B cell (primary cell): ENCODE results near the gene MCRIP2. TPM values are rescaled to one million over a fixed set of nuclear protein-coding genes. Genes with fewer than 3 reads are reported as not detected.

Experiments used
- ATAC-seq: fragments of 200-7000 bp; cut with Tn5 transposase; one replicate; pipeline ENCODE4 v1.10.0; 2021; ENCODE audit warnings: low read depth, mild to moderate bottlenecking, moderate number of reproducible peaks, moderate library complexity
- CTCF ChIA-PET: fragments of 350-600 bp; sonication (Branson Sonifier 250); formaldehyde crosslinking; loops from one replicate; lab custom pipeline; 2021; ENCODE audit warnings: antibody characterized with exemption, inconsistent platforms; lab: Charles Lee
- POLR2A ChIA-PET: fragments of 350-600 bp; sonication (Branson Sonifier 250); formaldehyde crosslinking; loops from one replicate; lab custom pipeline; 2021; ENCODE audit warnings: antibody characterized with exemption; lab: Charles Lee
- DNase-seq: peaks from one replicate; pipeline ENCODE4 v3.0.0; 2013
- H2AFZ ChIP-seq: 2 replicates; pipeline ENCODE4 v1.6.1; 2012; ENCODE audit warnings: mild to moderate bottlenecking, low read depth, low read length; ENCODE audit not compliant: insufficient read depth, poor library complexity, severe bottlenecking
- H3K27ac ChIP-seq, 2 donors: 1 replicate in 1 of 2; 2 replicates in 1 of 2; pipeline ENCODE4 v1.5.1; 2012 to 2013; ENCODE audit warnings: low read length in 2 of 2, mild to moderate bottlenecking in 2 of 2, moderate library complexity in 1 of 2
- H3K27me3 ChIP-seq, 4 experiments: fragments of 200-600 bp in 1 of 4; sonication (generic) in 1 of 4; replicated peaks in 1 of 4; 1 replicate in 2 of 4; 2 replicates in 2 of 4; pipeline versions ENCODE4 v1.6.1 to v1.7.0; 2013 to 2016; ENCODE audit warnings: low read length in 3 of 4, mild to moderate bottlenecking in 2 of 4, mixed read lengths in 1 of 4, moderate library complexity in 1 of 4; ENCODE audit not compliant: insufficient read depth in 4 of 4, control insufficient read depth in 3 of 4; ENCODE audit errors: control extremely low read depth in 1 of 4
- H3K36me3 ChIP-seq, 2 experiments: replicated peaks in 1 of 2; 1 replicate in 1 of 2; 2 replicates in 1 of 2; pipeline versions ENCODE4 v1.6.1 to v1.7.1; 2013; ENCODE audit warnings: low read length in 1 of 2; ENCODE audit not compliant: insufficient read depth in 2 of 2, control insufficient read depth in 1 of 2; ENCODE audit errors: control extremely low read depth in 1 of 2, extremely low read depth in 1 of 2
- H3K4me1 ChIP-seq, 2 donors: fragments of 200-600 bp in 1 of 2; sonication (generic) in 1 of 2; 1 replicate in 1 of 2; 2 replicates in 1 of 2; pipeline versions ENCODE4 v1.5.1 to v1.6.1; 2013 to 2017; ENCODE audit warnings: low read length in 2 of 2; ENCODE audit not compliant: control insufficient read depth in 2 of 2, insufficient read depth in 2 of 2
- H3K4me2 ChIP-seq: replicated peaks from 2 replicates; pipeline ENCODE3; 2012; ENCODE audit warnings: mild to moderate bottlenecking, low read depth, low read length; ENCODE audit not compliant: poor library complexity, severe bottlenecking
- H3K4me3 ChIP-seq, 5 experiments: fragments of 200-600 bp in 1 of 5; sonication (generic) in 1 of 5; 1 replicate in 3 of 5; 2 replicates in 2 of 5; pipeline versions ENCODE4 v1.5.1 to v1.7.0; 2011 to 2016; ENCODE audit warnings: low read length in 4 of 5, mild to moderate bottlenecking in 4 of 5, low read depth in 2 of 5, control low read depth in 1 of 5, moderate library complexity in 1 of 5; ENCODE audit not compliant: insufficient read depth in 1 of 5; ENCODE audit errors: control extremely low read depth in 1 of 5, extremely low read depth in 1 of 5
- H3K79me2 ChIP-seq: fragments of 200-600 bp; sonication (generic); one replicate; pipeline ENCODE4 v1.6.0; 2016; ENCODE audit warnings: low read length; ENCODE audit not compliant: control insufficient read depth, insufficient read depth
- H3K9ac ChIP-seq: fragments of 200-600 bp; sonication (generic); 2 replicates; pipeline ENCODE4 v1.6.1; 2017; ENCODE audit warnings: mild to moderate bottlenecking, low read length, moderate library complexity
- H3K9me3 ChIP-seq, 3 donors: one replicate each; pipeline versions ENCODE4 v1.6.1 to v1.7.1; 2013; ENCODE audit warnings: low read length in 2 of 3; ENCODE audit not compliant: control insufficient read depth in 2 of 3, insufficient read depth in 1 of 3; ENCODE audit errors: control extremely low read depth in 1 of 3
- H4K20me1 ChIP-seq: 2 replicates; pipeline ENCODE4 v1.6.0; 2012; ENCODE audit warnings: mild to moderate bottlenecking, low read length; ENCODE audit not compliant: insufficient read depth, control insufficient read depth, poor library complexity, severe bottlenecking
- H3K27ac Mint-ChIP-seq: one replicate; pipeline ENCODE4 v1.8.0; 2021; ENCODE audit warnings: mixed read lengths
- H3K27me3 Mint-ChIP-seq: one replicate; pipeline ENCODE4 v1.8.0; 2021; ENCODE audit warnings: mixed read lengths
- H3K4me1 Mint-ChIP-seq: one replicate; pipeline ENCODE4 v1.8.0; 2021; ENCODE audit warnings: mixed read lengths
- H3K4me3 Mint-ChIP-seq: one replicate; pipeline ENCODE4 v1.8.0; 2021; ENCODE audit warnings: mixed read lengths
- H3K9me3 Mint-ChIP-seq: one replicate; pipeline ENCODE4 v1.8.0; 2022; ENCODE audit warnings: mixed read lengths; ENCODE audit not compliant: insufficient read depth
- EZH2 ChIP-seq: IDR thresholded peaks from 2 replicates; pipeline ENCODE4 v1.6.1; 2012; ENCODE audit warnings: borderline replicate concordance, low read depth, mild to moderate bottlenecking, moderate library complexity, low read length; ENCODE audit not compliant: insufficient read depth, poor library complexity, severe bottlenecking
- WGBS: methylation state at CpG from one replicate; pipeline ENCODE4 v1.1.5; 2013; ENCODE audit warnings: missing lambda C conversion rate; ENCODE audit not compliant: insufficient coverage; 5-methylcytosine and 5-hydroxymethylcytosine counted together
- intact Hi-C: fragments of 100-400 bp; cut with micrococcal nuclease; formaldehyde crosslinking; loops from one replicate; pipeline ENCODE4 v1.10.0; 2022
- polyA plus RNA-seq: library from polyadenylated mRNA; depleted of rRNA; stranded (reverse); fragments of >200 nt; gene quantifications from 2 replicates; pipeline ENCODE4 v1.2.3, GENCODE V29; 2012
- total RNA-seq, 2 donors: library from RNA; stranded (reverse); fragments of 120-200 nt in 1 of 2; gene quantifications; 1 replicate in 1 of 2; 2 replicates in 1 of 2; pipeline versions ENCODE4 v1.2.3 to v1.2.4, GENCODE V29; 2013 to 2022
- TF ChIP-seq, protein P1 (sequence below): fragments of 200-600 bp; IDR thresholded peaks from one replicate; pipeline ENCODE4 v1.8.0; 2022; ENCODE audit warnings: antibody characterized with exemption, mild to moderate bottlenecking

Gene MCRIP2
- total and polyA plus RNA-seq, 2 donors (not counting 1 experiment from before 2014, with no cell fraction given) = 29.2 to 46.0 TPM

DNA sequence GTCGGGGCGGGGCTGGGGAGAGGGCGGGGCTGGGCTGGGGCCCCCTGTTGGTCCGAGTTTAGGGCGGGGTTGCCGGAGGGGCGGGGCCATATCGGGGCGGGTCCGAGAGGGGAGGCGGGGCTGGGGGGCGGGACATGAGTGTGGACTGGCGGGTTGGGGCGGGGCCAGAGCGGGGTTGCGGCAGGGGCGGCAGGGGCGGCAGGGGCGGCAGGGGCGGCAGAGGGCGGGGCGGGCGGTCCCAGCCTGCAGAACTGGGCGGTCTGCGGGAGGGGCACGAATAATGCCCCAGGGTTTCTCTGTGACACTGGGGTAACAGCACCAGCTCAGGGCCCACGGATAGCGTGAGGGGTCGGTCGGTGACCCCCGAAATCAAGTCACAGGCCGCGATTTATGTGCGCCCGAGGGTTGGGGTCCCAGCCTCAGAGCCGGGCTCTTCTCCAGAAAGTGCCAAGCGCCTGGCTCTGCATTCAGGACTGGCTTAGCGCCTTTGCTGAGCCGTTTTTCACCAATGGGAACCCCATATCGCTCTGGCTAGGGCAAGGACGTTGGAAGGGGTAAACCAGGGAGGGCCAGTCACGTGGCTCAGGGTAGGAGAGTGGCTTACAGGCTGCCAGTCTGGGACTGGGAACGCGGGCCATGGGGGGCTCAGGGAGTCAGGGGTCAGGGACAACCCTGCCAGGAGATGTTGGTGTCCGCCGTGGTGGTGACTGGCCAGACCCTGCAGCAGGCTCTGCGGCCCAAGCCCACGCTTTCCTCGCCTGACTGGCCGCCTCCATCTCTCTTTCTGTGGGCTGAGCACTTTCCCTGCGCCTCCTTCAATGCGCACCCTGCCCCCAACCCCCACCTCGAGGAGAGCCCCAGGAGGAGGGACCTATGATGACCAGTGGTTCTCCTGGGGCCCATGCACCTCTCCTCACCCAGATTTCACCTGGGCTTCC lies 4.3 kb upstream of the MCRIP2 start:
- H3K9ac ChIP-seq = peak overlapping the region; percentile 91
- H3K4me2 ChIP-seq = peak overlapping the region; percentile 94
- no peak for TF ChIP-seq EZH2
- TF ChIP-seq, protein P1, sequence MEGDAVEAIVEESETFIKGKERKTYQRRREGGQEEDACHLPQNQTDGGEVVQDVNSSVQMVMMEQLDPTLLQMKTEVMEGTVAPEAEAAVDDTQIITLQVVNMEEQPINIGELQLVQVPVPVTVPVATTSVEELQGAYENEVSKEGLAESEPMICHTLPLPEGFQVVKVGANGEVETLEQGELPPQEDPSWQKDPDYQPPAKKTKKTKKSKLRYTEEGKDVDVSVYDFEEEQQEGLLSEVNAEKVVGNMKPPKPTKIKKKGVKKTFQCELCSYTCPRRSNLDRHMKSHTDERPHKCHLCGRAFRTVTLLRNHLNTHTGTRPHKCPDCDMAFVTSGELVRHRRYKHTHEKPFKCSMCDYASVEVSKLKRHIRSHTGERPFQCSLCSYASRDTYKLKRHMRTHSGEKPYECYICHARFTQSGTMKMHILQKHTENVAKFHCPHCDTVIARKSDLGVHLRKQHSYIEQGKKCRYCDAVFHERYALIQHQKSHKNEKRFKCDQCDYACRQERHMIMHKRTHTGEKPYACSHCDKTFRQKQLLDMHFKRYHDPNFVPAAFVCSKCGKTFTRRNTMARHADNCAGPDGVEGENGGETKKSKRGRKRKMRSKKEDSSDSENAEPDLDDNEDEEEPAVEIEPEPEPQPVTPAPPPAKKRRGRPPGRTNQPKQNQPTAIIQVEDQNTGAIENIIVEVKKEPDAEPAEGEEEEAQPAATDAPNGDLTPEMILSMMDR = no peak
- Mint-ChIP-seq H3K27ac (peak overlapping the region; percentile 98), H3K9me3 (no peaks in the 10 kb centered on the region), H3K4me3 (peak overlapping the region; percentile 98), H3K27me3 (no peaks in the 10 kb centered on the region), H3K4me1 (peaks cover 23% of the 10 kb centered on the region)
- peaks cover 11% of the 10 kb centered on the region for H3K79me2 ChIP-seq
- ChIA-PET CTCF (interaction anchor here (1.5 to 1.6 kb wide), 4 partner anchors 11 to 27 kb away, joined by 3 to 6 read pairs (median 6); partner anchors contain the start of gene WDR90), POLR2A (interaction anchor here (0.5 to 1.8 kb wide), 8 partner anchors 13 to 404 kb away, joined by 3 to 6 read pairs (median 4); partner anchors contain the start of genes NHLRC4 and RHOT2)
- H3K27me3 ChIP-seq = no peaks in the 10 kb centered on the region
- peak overlapping the region in 4 of 5 experiments; percentile 84 to 95 (median 86) for H3K4me3 ChIP-seq
- H2AFZ ChIP-seq = peak overlapping the region; percentile 83
- WGBS = 24% methylated on average over 47 of the region's 53 CpGs
- peaks cover 13% of the 10 kb centered on the region for H4K20me1 ChIP-seq
- intact Hi-C loops = loop anchor here (1.0 kb wide), 1 partner anchor 23 kb away; no protein-coding TSS in a partner anchor
- ATAC-seq (peak; percentile 70), DNase-seq (no peak)
- H3K9me3 ChIP-seq = no peaks in the 10 kb centered on the region
- H3K4me1 ChIP-seq = peaks cover 14 to 45% of the 10 kb centered on the region in 2 donors
- H3K27ac ChIP-seq = peak overlapping the region in 1 of 2 donors; percentile 83
- peaks cover 0 to 3% of the 10 kb centered on the region in 2 experiments for H3K36me3 ChIP-seq
